Liver (tissue), 3 donors: Measurements from ENCODE around the gene HACD2.

Experiments
- GABPA ChIP-seq, 2 donors: IDR thresholded peaks in 1 of 2; conservative IDR thresholded peaks in 1 of 2; 2 replicates each; pipeline ENCODE4 v1.6.1; 2016; ENCODE audit warnings: antibody characterized with exemption in 2 of 2, mild to moderate bottlenecking in 1 of 2, moderate library complexity in 1 of 2
- HNF4A ChIP-seq, 2 donors: conservative IDR thresholded peaks; 2 replicates each; pipeline ENCODE4 v1.6.1; 2016; ENCODE audit warnings: antibody characterized with exemption in 2 of 2, mild to moderate bottlenecking in 2 of 2
- NR2F2 ChIP-seq: IDR thresholded peaks from 2 replicates; pipeline ENCODE4 v1.6.1; 2016; ENCODE audit warnings: antibody characterized with exemption
- RAD21 ChIP-seq, 2 donors: IDR thresholded peaks; 2 replicates each; pipeline ENCODE4 v1.6.1; 2016; ENCODE audit warnings: antibody characterized with exemption in 2 of 2, mild to moderate bottlenecking in 2 of 2
- SP1 ChIP-seq: IDR thresholded peaks from 2 replicates; pipeline ENCODE4 v1.6.1; 2018; ENCODE audit warnings: antibody characterized with exemption, mild to moderate bottlenecking
- TAF1 ChIP-seq: conservative IDR thresholded peaks from 2 replicates; pipeline ENCODE4 v1.6.1; 2016; ENCODE audit warnings: antibody characterized with exemption, mild to moderate bottlenecking
- TF ChIP-seq, protein P1 (sequence below): IDR thresholded peaks from 2 replicates; pipeline ENCODE4 v1.6.1; 2016; ENCODE audit warnings: antibody characterized with exemption, mild to moderate bottlenecking
- TF ChIP-seq, protein P2 (sequence below): fragments of 150-350 bp; IDR thresholded peaks from 2 replicates; pipeline ENCODE4 v1.5.1; 2017; ENCODE audit warnings: improper control_type of control experiment, low read depth, low read length; ENCODE audit not compliant: missing input control
- donor health status: healthy.
- donor health status: healthy.

DNA sequence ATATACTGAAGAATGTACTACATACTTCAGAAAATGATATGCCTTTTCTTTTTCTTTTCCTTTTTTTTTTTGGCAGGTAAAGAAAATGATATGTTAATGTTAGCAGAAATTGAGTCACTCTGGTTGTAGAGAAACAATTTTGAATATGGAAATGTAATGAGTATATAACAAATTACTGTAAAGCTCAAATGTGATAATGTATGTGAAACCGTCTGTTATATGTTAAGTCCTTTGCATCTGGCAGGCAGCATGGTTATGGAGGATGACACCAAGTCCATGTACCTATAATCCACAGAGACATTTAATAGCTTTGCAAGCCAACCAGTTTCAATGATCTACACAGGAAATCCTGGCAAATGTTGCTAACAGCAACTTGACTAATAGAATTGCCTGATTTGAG lies 58.4 kb downstream of the HACD2 start:
- TF ChIP-seq HNF4A (conservative IDR thresholded peaks at IDR 0.05) (no peak), SP1 (no peak), NR2F2 (no peak), TAF1 (no peak), GABPA (IDR thresholded peaks at IDR 0.05 in 1 of 2, conservative IDR thresholded peaks at IDR 0.05 in 1 of 2) (no peak), RAD21 (IDR thresholded peaks at IDR 0.05) (no peak)
- TF ChIP-seq, protein P1, sequence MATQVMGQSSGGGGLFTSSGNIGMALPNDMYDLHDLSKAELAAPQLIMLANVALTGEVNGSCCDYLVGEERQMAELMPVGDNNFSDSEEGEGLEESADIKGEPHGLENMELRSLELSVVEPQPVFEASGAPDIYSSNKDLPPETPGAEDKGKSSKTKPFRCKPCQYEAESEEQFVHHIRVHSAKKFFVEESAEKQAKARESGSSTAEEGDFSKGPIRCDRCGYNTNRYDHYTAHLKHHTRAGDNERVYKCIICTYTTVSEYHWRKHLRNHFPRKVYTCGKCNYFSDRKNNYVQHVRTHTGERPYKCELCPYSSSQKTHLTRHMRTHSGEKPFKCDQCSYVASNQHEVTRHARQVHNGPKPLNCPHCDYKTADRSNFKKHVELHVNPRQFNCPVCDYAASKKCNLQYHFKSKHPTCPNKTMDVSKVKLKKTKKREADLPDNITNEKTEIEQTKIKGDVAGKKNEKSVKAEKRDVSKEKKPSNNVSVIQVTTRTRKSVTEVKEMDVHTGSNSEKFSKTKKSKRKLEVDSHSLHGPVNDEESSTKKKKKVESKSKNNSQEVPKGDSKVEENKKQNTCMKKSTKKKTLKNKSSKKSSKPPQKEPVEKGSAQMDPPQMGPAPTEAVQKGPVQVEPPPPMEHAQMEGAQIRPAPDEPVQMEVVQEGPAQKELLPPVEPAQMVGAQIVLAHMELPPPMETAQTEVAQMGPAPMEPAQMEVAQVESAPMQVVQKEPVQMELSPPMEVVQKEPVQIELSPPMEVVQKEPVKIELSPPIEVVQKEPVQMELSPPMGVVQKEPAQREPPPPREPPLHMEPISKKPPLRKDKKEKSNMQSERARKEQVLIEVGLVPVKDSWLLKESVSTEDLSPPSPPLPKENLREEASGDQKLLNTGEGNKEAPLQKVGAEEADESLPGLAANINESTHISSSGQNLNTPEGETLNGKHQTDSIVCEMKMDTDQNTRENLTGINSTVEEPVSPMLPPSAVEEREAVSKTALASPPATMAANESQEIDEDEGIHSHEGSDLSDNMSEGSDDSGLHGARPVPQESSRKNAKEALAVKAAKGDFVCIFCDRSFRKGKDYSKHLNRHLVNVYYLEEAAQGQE = no peak
- TF ChIP-seq, protein P2, sequence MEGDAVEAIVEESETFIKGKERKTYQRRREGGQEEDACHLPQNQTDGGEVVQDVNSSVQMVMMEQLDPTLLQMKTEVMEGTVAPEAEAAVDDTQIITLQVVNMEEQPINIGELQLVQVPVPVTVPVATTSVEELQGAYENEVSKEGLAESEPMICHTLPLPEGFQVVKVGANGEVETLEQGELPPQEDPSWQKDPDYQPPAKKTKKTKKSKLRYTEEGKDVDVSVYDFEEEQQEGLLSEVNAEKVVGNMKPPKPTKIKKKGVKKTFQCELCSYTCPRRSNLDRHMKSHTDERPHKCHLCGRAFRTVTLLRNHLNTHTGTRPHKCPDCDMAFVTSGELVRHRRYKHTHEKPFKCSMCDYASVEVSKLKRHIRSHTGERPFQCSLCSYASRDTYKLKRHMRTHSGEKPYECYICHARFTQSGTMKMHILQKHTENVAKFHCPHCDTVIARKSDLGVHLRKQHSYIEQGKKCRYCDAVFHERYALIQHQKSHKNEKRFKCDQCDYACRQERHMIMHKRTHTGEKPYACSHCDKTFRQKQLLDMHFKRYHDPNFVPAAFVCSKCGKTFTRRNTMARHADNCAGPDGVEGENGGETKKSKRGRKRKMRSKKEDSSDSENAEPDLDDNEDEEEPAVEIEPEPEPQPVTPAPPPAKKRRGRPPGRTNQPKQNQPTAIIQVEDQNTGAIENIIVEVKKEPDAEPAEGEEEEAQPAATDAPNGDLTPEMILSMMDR = no peak
